ENCODE results near the gene CXCL3.

The CXCL3 gene

GRCh38 chr4:74055096-74055495 lies 16.6 kb upstream of the CXCL3 start:
- no peak for DNase-seq

DNA sequence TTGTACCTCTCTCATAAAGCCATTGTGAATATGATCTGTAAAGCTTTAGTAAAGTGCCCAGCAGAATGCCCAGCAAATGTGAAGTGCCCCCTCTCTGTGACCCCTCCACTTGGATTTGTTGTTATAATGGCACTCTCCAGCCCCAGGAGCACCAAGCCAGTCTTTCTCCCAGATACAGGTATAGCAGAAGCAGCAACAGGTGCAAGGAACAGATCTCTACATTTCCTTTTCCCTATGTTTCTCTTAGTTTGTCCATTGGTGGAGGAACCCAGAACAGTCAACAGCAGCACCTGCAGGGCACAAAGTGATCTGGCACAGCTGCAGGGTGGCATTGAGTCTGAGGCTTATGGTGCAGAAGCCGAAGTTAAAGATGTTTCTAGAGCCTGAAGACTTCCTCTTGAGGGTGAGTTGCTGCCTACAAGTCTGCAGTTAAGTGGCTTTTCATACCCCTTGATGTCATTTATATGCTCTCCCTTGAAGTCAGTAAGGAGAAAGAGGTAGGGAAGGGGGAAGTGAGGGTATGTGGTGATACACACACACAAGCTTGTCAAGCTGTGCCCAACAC lies 16.1 kb upstream of the CXCL3 start:
- DNase-seq, result no peak

GRCh38 chr4:74047152-74047551 lies 8.7 kb upstream of the CXCL3 start:
- DNase-seq, result no peak

- DNase-seq, result no peak
These were observed 7.3 kb upstream of the CXCL3 start for GRCh38 chr4:74045772-74046171.

DNA sequence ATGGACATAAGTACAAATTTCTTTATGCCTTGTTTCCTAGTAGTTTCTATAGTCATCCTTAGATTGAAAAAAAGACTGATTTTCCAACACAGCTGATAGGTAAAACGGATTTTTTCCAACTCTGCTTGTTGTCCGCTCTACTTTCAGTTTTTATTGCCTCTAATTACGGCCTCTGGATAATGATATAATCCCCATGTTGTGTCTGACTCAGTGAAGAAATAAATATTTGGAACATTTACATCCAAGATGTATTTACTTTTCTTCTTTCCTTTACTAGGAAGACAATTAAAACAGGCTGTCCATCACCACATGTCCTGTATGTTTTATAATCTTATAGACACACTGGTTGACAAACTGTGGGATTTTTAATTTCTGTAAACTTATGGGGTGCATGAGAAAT lies 6.8 kb upstream of the CXCL3 start:
- DNase-seq, result no peak

GRCh38 chr4:74044677-74045076 lies 6.2 kb upstream of the CXCL3 start:
- DNase-seq, result no peak

DNA sequence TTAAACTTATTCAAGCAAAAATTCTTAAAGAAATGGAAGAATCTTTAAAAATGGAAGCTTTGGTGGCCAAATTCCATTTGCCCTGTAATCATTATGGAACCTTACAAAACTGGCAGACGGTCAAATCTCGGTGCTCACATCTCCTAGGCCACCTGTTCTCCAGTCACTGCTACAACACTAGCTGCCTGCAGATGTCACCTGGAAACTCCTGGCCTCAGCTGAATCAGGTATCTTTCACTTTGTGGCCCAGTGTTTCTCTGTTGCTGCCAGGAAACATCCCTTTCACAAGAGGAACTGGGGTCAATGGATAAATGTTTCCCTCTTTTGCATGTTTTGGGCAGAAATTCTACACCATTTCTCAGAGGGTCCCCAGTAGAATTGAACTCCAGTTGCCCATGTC lies 4.2 kb upstream of the CXCL3 start:
- no peak for DNase-seq

- DNase-seq, result no peak
These were observed 2.9 kb upstream of the CXCL3 start for GRCh38 chr4:74041418-74041817.

- no peak for DNase-seq
These were observed 850 bp upstream of the CXCL3 start for GRCh38 chr4:74039315-74039763.

DNA sequence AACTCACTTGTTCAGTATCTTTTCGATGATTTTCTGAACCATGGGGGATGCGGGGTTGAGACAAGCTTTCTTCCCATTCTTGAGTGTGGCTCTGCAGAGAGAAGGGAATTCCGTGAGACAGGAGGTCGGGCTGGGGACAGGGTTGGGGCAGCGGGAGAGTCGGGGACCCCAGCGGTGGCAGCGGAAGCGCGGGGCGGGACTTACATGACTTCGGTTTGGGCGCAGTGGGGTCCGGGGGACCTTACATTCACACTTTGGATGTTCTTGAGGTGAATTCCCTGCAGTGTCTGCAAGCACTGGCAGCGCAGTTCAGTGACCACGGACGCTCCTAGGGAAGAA lies 434 bp downstream of the CXCL3 start:
- no peak for DNase-seq

- no peak for DNase-seq
These were observed 1.2 kb downstream of the CXCL3 start for GRCh38 chr4:74037076-74037955.

DNA sequence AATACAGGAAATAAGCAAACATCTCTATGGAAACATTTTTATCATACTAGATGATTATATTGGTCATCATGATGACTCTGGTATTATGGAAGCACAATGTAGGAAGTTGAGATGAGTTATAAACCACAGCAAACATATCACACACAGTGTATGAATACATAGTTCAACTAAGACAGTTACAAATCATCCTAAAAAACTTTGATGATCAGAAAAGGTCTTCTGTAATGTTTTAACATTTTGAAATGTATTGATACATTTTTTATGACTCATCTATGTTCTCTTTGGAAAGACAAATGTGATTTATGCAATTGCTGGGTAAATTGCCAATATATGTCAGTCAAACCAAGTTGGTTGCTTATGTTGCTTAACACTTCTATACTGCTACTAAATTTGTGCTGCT lies 4.8 kb downstream of the CXCL3 start:
- no peak for DNase-seq

DNA sequence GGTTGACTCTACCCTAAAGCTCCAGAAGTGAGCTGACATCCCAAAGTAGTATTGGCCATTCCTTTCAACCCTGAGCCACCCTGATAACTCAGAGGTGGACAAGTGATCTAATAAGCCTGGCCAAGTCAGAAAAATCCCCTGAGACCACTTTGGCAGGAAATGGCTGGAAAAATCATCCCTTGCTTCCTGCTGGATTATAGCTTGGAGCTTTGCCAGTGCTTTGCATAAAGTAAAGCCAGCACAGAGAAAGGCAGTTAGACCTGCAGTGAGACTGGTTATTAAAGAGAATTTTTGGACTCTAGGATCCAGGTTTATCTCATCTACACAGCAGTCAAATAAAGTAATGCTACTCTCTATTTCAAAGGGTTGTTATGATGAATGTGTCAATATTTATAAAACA lies 6.4 kb downstream of the CXCL3 start:
- DNase-seq, result no peak

DNA sequence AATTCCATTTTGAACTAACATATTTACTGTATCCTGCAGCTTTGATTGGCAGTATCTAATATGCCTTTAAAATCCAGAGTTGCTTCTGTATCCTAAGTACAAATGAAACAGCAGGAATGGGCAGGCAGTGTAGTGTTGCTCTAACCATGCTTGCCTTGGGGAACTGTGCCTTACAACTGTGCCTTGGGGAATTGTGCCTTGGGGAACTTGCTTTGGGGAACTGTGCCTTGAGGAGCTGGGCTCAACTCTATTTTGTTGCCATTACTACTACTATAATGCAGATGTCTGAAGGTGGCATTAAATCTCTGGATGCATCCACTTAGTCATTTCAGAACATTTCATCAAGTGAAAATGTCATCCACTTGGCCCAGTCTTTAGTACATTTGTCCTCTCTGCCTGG lies 6.9 kb downstream of the CXCL3 start:
- DNase-seq, result no peak

GRCh38 chr4:74030285-74030684 lies 8.2 kb downstream of the CXCL3 start:
- no peak for DNase-seq

GRCh38 chr4:74028504-74028903 lies 10.0 kb downstream of the CXCL3 start:
- no peak for DNase-seq

DNA sequence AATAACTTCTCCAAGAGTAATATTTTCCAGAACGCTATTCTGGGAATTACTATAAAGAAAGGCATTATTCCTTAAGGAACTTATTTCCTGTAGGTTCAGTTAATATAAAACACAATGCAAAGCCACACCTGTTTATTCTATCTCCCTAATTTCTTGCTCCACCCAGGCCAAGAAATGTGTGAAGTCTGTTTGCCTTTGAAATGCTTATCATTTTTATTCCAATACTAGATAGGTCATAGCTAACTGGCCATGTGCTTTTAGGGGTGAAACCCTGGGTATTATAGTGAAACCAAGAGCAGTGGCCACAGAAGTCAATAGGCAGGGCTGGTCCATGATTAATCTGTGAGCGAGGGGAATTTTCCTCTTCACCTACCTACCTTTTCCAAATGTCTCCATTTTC lies 14.8 kb downstream of the CXCL3 start:
- DNase-seq, result no peak

GRCh38 chr4:74021601-74022000 lies 16.9 kb downstream of the CXCL3 start:
- DNase-seq, result no peak

DNA sequence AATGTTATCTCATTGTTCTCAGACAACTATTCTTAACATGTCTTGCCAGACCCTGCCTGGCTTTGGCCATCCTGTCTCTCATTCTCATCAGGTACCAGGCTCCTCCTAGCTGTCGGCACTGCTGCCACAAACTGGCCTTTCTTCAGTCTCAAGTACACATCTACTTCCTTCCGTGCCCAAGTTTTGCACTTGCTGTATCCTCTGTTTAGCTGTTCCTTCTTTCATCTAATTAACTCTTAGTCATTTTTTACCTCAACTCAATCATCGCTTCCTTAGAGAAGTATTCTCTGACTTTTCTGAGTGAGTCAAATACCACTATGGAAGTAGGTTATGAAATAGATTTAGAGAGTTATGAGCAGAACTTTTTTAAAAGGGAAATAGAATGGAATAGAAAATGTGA lies 19.7 kb downstream of the CXCL3 start:
- DNase-seq, result no peak

DNA sequence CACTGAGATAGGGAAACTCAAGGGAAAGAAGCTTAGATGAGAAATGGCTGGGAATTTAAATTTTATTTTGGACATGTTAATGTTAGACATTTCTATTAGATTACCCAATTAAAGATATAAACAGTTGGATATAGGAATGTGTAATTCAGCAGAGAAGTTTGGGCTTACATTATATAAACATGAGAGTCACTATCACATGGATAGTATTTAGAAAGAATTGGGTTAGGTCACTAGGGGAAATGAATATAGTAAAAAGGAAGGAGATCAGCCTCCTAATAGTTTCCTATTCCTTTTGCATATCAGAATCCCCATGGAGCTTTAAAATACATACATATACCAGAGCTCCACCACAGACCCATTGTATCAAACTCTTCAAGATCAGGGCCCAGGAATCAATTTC lies 20.4 kb downstream of the CXCL3 start:
- no peak for DNase-seq

- DNase-seq, result no peak
These were observed 22.4 kb downstream of the CXCL3 start for GRCh38 chr4:74016068-74016467.

GRCh38 chr4:74015126-74015780 lies 23.2 kb downstream of the CXCL3 start:
- DNase-seq, result no peak

- no peak for DNase-seq
These were observed 24.2 kb downstream of the CXCL3 start for GRCh38 chr4:74014332-74014731.

DNA sequence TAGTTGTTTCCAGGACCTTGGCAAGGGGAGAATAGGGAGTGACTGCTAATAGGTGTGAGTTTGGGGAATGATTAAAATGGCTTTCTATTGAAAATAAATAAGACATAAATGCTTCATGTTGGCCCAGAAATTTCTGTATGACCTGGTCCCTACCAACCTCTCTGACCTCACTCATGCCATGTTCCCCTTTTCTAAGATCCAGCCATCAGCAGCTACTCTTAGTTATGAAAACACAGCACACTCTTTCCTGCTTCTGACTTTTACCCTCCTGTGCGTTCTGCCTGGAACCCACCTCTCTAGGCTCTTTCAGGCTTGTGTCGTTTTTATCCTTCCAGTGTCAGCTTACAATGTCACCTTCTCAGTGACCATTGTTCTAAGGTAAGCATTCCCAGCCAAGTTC lies 25.2 kb downstream of the CXCL3 start:
- DNase-seq, result no peak

Measured in stimulated activated CD4-positive, alpha-beta T cell treated with anti-CD3 and anti-CD28 coated beads, Interleukin-4, amount 100 ng/mL, for 24 hours (primary cell).